WERI-Rb-1 (cell line): Measurements from ENCODE around the gene TCOF1.

Source experiments
- DNase-seq: peaks from one replicate; pipeline ENCODE4 v3.0.0-alpha.2; 2020
- H3K27ac ChIP-seq: fragments of 250-450 bp; sonication (Bioruptor Pico); 2 replicates; pipeline ENCODE4 v1.5.1; 2020; ENCODE audit warnings: mild to moderate bottlenecking, moderate library complexity
- H3K27me3 ChIP-seq: fragments of 250-450 bp; sonication (Bioruptor Pico); 2 replicates; pipeline ENCODE4 v1.5.1; 2021; ENCODE audit warnings: mild to moderate bottlenecking, low read depth, moderate library complexity; ENCODE audit not compliant: insufficient read depth, severe bottlenecking
- H3K36me3 ChIP-seq: fragments of 250-450 bp; sonication (Bioruptor Pico); 2 replicates; pipeline ENCODE4 v1.5.1; 2020; ENCODE audit warnings: mild to moderate bottlenecking, moderate library complexity
- H3K4me3 ChIP-seq: 2 replicates; pipeline ENCODE4 v1.5.1; 2011; ENCODE audit warnings: low read depth, mild to moderate bottlenecking, control low read depth, low read length
- H3K9me3 ChIP-seq: fragments of 250-450 bp; sonication (Bioruptor Pico); 2 replicates; pipeline ENCODE4 v1.5.1; 2021; ENCODE audit warnings: mild to moderate bottlenecking, moderate library complexity; ENCODE audit not compliant: severe bottlenecking
- CTCF ChIP-seq: IDR thresholded peaks from 2 replicates; pipeline ENCODE4 v1.5.1; 2011; ENCODE audit warnings: low read depth, mild to moderate bottlenecking, control low read depth, inconsistent platforms, low read length

Gene TCOF1

GRCh38 chr5:150355791-150356190, 1.7 kb upstream of the TCOF1 start:
- H3K36me3 ChIP-seq, result peaks cover 30% of the 10 kb centered on the region
- no peak for TF ChIP-seq CTCF
- no peaks in the 10 kb centered on the region for H3K27me3 ChIP-seq
- H3K9me3 ChIP-seq, result no peaks in the 10 kb centered on the region
- H3K27ac ChIP-seq, result no peak overlapping the region
- no peak for DNase-seq
- H3K4me3 ChIP-seq, result no peak overlapping the region

- no peaks in the 10 kb centered on the region for H3K9me3 ChIP-seq
- H3K4me3 ChIP-seq, result peak overlapping the region; percentile 30
- no peak for TF ChIP-seq CTCF
- no peak for DNase-seq
- peak overlapping the region; percentile 81 for H3K27ac ChIP-seq
- H3K36me3 ChIP-seq, result peaks cover 39% of the 10 kb centered on the region
- no peaks in the 10 kb centered on the region for H3K27me3 ChIP-seq
These were observed 762 bp upstream of the TCOF1 start for GRCh38 chr5:150356575-150357294.

GRCh38 chr5:150358261-150359095, 981 bp downstream of the TCOF1 start:
- H3K27ac ChIP-seq, result peak overlapping the region; percentile 90
- TF ChIP-seq CTCF, result no peak
- no peak for DNase-seq
- H3K27me3 ChIP-seq, result no peaks in the 10 kb centered on the region
- H3K4me3 ChIP-seq, result peak overlapping the region; percentile 87
- H3K9me3 ChIP-seq, result no peaks in the 10 kb centered on the region
- peaks cover 57% of the 10 kb centered on the region for H3K36me3 ChIP-seq

GRCh38 chr5:150361301-150361700, 3.8 kb downstream of the TCOF1 start:
- peaks cover 79% of the 10 kb centered on the region for H3K36me3 ChIP-seq
- H3K4me3 ChIP-seq, result no peak overlapping the region
- no peaks in the 10 kb centered on the region for H3K27me3 ChIP-seq
- no peak for TF ChIP-seq CTCF
- no peak overlapping the region for H3K27ac ChIP-seq
- DNase-seq, result no peak
- H3K9me3 ChIP-seq, result no peaks in the 10 kb centered on the region

- H3K9me3 ChIP-seq, result no peaks in the 10 kb centered on the region
- DNase-seq, result no peak
- no peak overlapping the region for H3K27ac ChIP-seq
- TF ChIP-seq CTCF, result no peak
- H3K36me3 ChIP-seq, result peaks cover 86% of the 10 kb centered on the region
- H3K4me3 ChIP-seq, result no peak overlapping the region
- H3K27me3 ChIP-seq, result no peaks in the 10 kb centered on the region
These were observed 5.7 kb downstream of the TCOF1 start for GRCh38 chr5:150363185-150363584.
